RWPE1 (cell line): ENCODE data around the gene EMX1.

Source experiments
- CTCF ChIA-PET: fragments of 350-600 bp; sonication (Branson Sonifier 250); formaldehyde crosslinking; extraction: SDS; loops from one replicate; lab custom pipeline; 2021; lab: Yijun Ruan, JAX
- POLR2A ChIA-PET: fragments of 400-600 bp; formaldehyde crosslinking; extraction: SDS; loops from one replicate; lab custom pipeline; 2020; ENCODE audit warnings: antibody characterized with exemption; ENCODE audit not compliant: low non-redundant PET; lab: Yijun Ruan, JAX
- DNase-seq: peaks from one replicate; pipeline ENCODE4 v3.0.0; 2012; ENCODE audit warnings: low spot score
- H3K27ac ChIP-seq: fragments of 450-650 bp; 2 replicates; pipeline ENCODE4 v1.5.1; 2017
- CTCF ChIP-seq: fragments of 450-650 bp; conservative IDR thresholded peaks from 2 replicates; pipeline ENCODE4 v1.5.1; 2017; ENCODE audit warnings: low read depth, mild to moderate bottlenecking

Gene EMX1

GRCh38 chr2:72887032-72887739 is 30.1 kb upstream of the EMX1 start, which contains the start of gene SPR:
TSS of gene SPR (plus strand) at chr2:72887408. CDS start at chr2:72887433, 25 bp downstream.
- DNase-seq, result peak; percentile 68
- CTCF ChIA-PET, result interaction anchor here (0.5 to 2.0 kb wide), 18 partner anchors 16 to 927 kb away, joined by 3 to 13 read pairs (median 4); partner anchors contain the start of gene EMX1
- peak within 1 kb of the TSS; percentile 87 for H3K27ac ChIP-seq
- POLR2A ChIA-PET, result no interaction called here
- TF ChIP-seq CTCF, result no peak

GRCh38 chr2:72887740-72888437 is 29.4 kb upstream of the EMX1 start:
- ChIA-PET CTCF (interaction anchor here (0.5 to 2.0 kb wide), 21 partner anchors 17 to 1357 kb away, joined by 3 to 13 read pairs (median 4); partner anchors contain the start of gene EMX1), POLR2A (no interaction called here)
- TF ChIP-seq CTCF, result peak; percentile 92
- DNase-seq, result peak; percentile 81
- H3K27ac ChIP-seq, result peak overlapping the region; percentile 87

GRCh38 chr2:72888438-72889202 is 28.7 kb upstream of the EMX1 start:
- DNase-seq, result no peak
- H3K27ac ChIP-seq, result no peak overlapping the region; the same call in 1 of the 2 replicates
- ChIA-PET POLR2A (no interaction called here), CTCF (interaction anchor here (0.6 to 2.0 kb wide), 14 partner anchors 18 to 1358 kb away, joined by 3 to 13 read pairs (median 6); partner anchors contain the start of gene EMX1)
- TF ChIP-seq CTCF, result no peak

DNA sequence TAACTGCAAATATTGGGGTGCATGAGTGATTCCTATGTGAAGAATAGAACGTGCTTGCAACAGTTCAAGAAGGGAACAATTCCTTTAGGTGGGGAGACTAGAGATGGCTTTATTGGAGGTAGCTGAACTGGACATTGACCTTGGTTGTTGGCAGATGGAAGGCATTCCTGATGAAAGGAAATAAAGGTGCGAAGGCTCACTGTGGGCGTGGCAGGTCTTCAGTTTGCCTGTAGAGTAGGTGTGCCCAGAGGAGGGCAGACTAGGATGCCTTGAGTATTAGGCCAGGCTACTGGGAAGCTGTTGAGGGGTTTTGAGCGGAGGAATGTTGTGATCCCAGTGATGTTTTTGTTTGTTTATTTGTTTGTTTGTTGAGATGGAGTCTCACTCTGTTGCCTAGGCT is 27.3 kb upstream of the EMX1 start:
- H3K27ac ChIP-seq, result no peak overlapping the region
- TF ChIP-seq CTCF, result no peak
- ChIA-PET POLR2A (no interaction called here), CTCF (interaction anchor here (1.2 kb wide), 1 partner anchor 84 kb away, joined by 4 read pairs; no protein-coding TSS in a partner anchor)
- no peak for DNase-seq

DNA sequence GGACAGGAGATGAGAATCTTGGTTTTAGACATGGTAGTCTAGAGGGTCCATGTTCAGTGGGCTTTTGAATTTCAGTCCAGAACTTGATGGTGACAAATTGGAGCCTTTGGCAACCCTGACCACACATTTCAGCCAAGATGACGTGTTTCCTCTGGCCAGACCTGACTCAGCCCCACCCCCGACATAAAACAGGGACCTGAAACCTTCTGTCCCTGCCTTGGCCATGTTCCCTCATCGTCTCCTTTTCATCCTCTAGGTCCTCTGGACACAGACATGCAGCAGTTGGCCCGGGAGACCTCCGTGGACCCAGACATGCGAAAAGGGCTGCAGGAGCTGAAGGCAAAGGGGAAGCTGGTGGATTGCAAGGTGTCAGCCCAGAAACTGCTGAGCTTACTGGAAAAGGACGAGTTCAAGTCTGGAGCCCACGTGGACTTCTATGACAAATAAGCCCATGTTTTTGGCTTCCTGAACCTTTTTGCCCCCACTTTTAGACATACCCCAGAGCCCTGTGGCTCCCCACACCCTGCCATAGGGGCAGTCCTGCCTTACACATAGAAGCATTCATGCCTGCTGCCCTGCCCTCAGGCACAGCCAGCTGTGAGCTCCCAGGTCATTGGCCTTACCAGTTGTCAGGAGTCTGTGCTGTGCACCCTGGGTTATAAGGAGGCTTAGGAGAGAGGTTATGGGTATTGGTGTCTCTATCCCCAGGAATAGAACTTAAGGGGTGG is 26.1 kb upstream of the EMX1 start:
- DNase-seq, result no peak
- ChIA-PET POLR2A (no interaction called here), CTCF (interaction anchor here (0.5 to 4.5 kb wide), 6 partner anchors 36 to 785 kb away, joined by 3 to 32 read pairs (median 6); no protein-coding TSS in a partner anchor)
- H3K27ac ChIP-seq, result no peak overlapping the region
- TF ChIP-seq CTCF, result no peak
